HepG2 (cell line): Measurements from ENCODE around the gene SLC44A4. TPM values are rescaled to one million over a fixed set of nuclear protein-coding genes. Genes with fewer than 3 reads are reported as not detected.

ENCODE experiments used
- CBX2 ChIP-seq, 2 experiments: fragments of 200-600 bp in 1 of 2; sonication (generic); formaldehyde crosslinking in 1 of 2; IDR thresholded peaks; 2 replicates each; pipeline versions ENCODE4 v1.7.0 to v1.8.1; 2018 to 2022; ENCODE audit warnings: low read depth in 2 of 2, low read length in 1 of 2, mild to moderate bottlenecking in 1 of 2, missing genetic modification reagents in 1 of 2
- FOXA1 ChIP-seq, 2 experiments: fragments of 450-650 bp in 1 of 2; sonication (generic) in 1 of 2; formaldehyde crosslinking in 1 of 2; IDR thresholded peaks; 2 replicates each; pipeline versions ENCODE4 v1.4.0 to v1.6.1; 2016 to 2020; ENCODE audit warnings: missing genetic modification reagents in 1 of 2
- MAFK ChIP-seq, 2 experiments: IDR thresholded peaks in 1 of 2; conservative IDR thresholded peaks in 1 of 2; 2 replicates each; pipeline ENCODE4 v1.6.1; 2011; ENCODE audit warnings: improper control_type of control experiment in 2 of 2, low read length in 2 of 2
- MXD1 ChIP-seq: sonication (generic); formaldehyde crosslinking; IDR thresholded peaks from 2 replicates; pipeline ENCODE4 v1.4.0; 2020; ENCODE audit warnings: mild to moderate bottlenecking, missing genetic modification reagents
- MYNN ChIP-seq: sonication (generic); formaldehyde crosslinking; IDR thresholded peaks from 2 replicates; pipeline ENCODE4 v1.4.0; 2020; ENCODE audit warnings: mild to moderate bottlenecking, low read depth, missing genetic modification reagents
- PRDM15 ChIP-seq: sonication (generic); formaldehyde crosslinking; IDR thresholded peaks from 2 replicates; pipeline ENCODE4 v1.4.0; 2020; ENCODE audit warnings: missing genetic modification reagents
- PRMT3 ChIP-seq: sonication (generic); formaldehyde crosslinking; IDR thresholded peaks from 2 replicates; pipeline ENCODE4 v1.8.1; 2022; ENCODE audit warnings: low read depth, mild to moderate bottlenecking, moderate library complexity, missing genetic modification reagents, borderline replicate concordance
- RFXANK ChIP-seq: IDR thresholded peaks from 2 replicates; pipeline ENCODE4 v1.6.1; 2016
- SKIL ChIP-seq: sonication (generic); formaldehyde crosslinking; IDR thresholded peaks from 2 replicates; pipeline ENCODE4 v1.8.0; 2022; ENCODE audit warnings: missing genetic modification reagents, mild to moderate bottlenecking, moderate library complexity, borderline replicate concordance
- SOX6 ChIP-seq, 2 experiments: fragments of 450-650 bp in 1 of 2; sonication (generic) in 1 of 2; formaldehyde crosslinking in 1 of 2; IDR thresholded peaks; 2 replicates each; pipeline versions ENCODE4 v1.4.0 to v1.6.1; 2017 to 2020; ENCODE audit warnings: antibody characterized with exemption in 1 of 2, mild to moderate bottlenecking in 1 of 2, missing genetic modification reagents in 1 of 2
- SRF ChIP-seq: IDR thresholded peaks from 2 replicates; pipeline ENCODE4 v1.6.1; 2011; ENCODE audit warnings: mild to moderate bottlenecking, low read depth, low read length, moderate library complexity
- SRSF9 ChIP-seq: fragments of 200-400 bp; formaldehyde crosslinking; IDR thresholded peaks from 2 replicates; pipeline ENCODE4 v1.6.1; 2018; ENCODE audit warnings: borderline replicate concordance, mild to moderate bottlenecking, low read depth, low read length; ENCODE audit not compliant: insufficient read depth, poor library complexity, severe bottlenecking
- ZNF138 ChIP-seq: sonication (generic); formaldehyde crosslinking; IDR thresholded peaks from 2 replicates; pipeline ENCODE4 v1.5.0; 2020; ENCODE audit warnings: mild to moderate bottlenecking, low read depth, missing genetic modification reagents
- ZNF180 ChIP-seq: sonication (generic); formaldehyde crosslinking; IDR thresholded peaks from 2 replicates; pipeline ENCODE4 v1.4.0; 2020; ENCODE audit warnings: low read depth, missing genetic modification reagents, borderline replicate concordance
- ZNF567 ChIP-seq: sonication (generic); formaldehyde crosslinking; IDR thresholded peaks from 2 replicates; pipeline ENCODE4 v1.8.1; 2023; ENCODE audit warnings: mild to moderate bottlenecking, missing genetic modification reagents, borderline replicate concordance
- ZNF678 ChIP-seq: sonication (generic); formaldehyde crosslinking; IDR thresholded peaks from 2 replicates; pipeline ENCODE4 v1.4.0; 2020; ENCODE audit warnings: mild to moderate bottlenecking, missing genetic modification reagents
- ZNF800 ChIP-seq: sonication (generic); formaldehyde crosslinking; IDR thresholded peaks from 2 replicates; pipeline ENCODE4 v1.4.0; 2020; ENCODE audit warnings: missing genetic modification reagents
- ZSCAN12 ChIP-seq: sonication (generic); formaldehyde crosslinking; IDR thresholded peaks from 2 replicates; pipeline ENCODE4 v1.9.0; 2021; ENCODE audit warnings: mild to moderate bottlenecking, missing genetic modification reagents
- polyA plus RNA-seq, 8 experiments: library from polyadenylated mRNA; depleted of rRNA in 3 of 8; stranded (reverse) in 7 of 8; unstranded in 1 of 8; fragments of >200 nt; fragmentation: Illumina TruSeq in 4 of 8; extraction: Trizol in 4 of 8; gene quantifications; 2 replicates each; pipeline versions ENCODE4 v1.2.1 to v1.2.3, GENCODE V29; 2011 to 2016; ENCODE audit warnings: low read depth in 4 of 8, missing spikeins in 1 of 8, mixed read lengths in 1 of 8; ENCODE audit not compliant: insufficient read depth in 1 of 8
- total RNA-seq, 5 experiments: library from RNA; depleted of rRNA; stranded (reverse); fragments of >200 nt; fragmentation: Illumina TruSeq; extraction: Trizol; gene quantifications; 2 replicates each; pipeline ENCODE4 v1.2.3, GENCODE V29; 2016; ENCODE audit warnings: low read depth in 1 of 5

SLC44A4 gene
- total and polyA plus RNA-seq, 2 of the 13 experiments (the other 11 are each of a cell fraction or from before 2014, with no cell fraction given), result 3.5 to 5.9 TPM

GRCh38 chr6:31862344-31863235, 16.2 kb downstream of the SLC44A4 start, which contains the start of gene NEU1 (continued):
- TF ChIP-seq PRDM15 (peak; percentile 97), MXD1 (peak; percentile 84), ZNF180 (CRISPR knock-in tag) (peak; percentile 91; the same call in 1 of the 2 replicates), MYNN (0 out of 2 replicates have a peak, but pooled peaks have one; percentile 50), ZNF800 (CRISPR knock-in tag) (peak; percentile 75), PRMT3 (CRISPR knock-in tag) (no peak), RFXANK (CRISPR knock-in tag) (peak; percentile 87; the same call in 1 of the 2 replicates), ZNF678 (no peak; the same call in 1 of the 2 replicates), ZSCAN12 (CRISPR knock-in tag) (peak; percentile 19; the same call in 1 of the 2 replicates), SRF (no peak), MAFK (conservative IDR thresholded peaks at IDR 0.05 in 1 of 2, IDR thresholded peaks at IDR 0.05 in 1 of 2; ENCODE audit: low read length in 2 of 2) (no peak), CBX2 (IDR thresholded peaks at IDR 0.05; ENCODE audit: low read depth, low read length) (no peak), CBX2 (CRISPR knock-in tag; IDR thresholded peaks at IDR 0.05; ENCODE audit: low read depth) (no peak), FOXA1 (IDR thresholded peaks at IDR 0.05) (no peak), FOXA1 (CRISPR knock-in tag; IDR thresholded peaks at IDR 0.05) (no peak), SKIL (CRISPR knock-in tag) (peak; percentile 22; the same call in 1 of the 2 replicates), ZNF567 (CRISPR knock-in tag) (no peak), SOX6 (IDR thresholded peaks at IDR 0.05) (no peak), SOX6 (CRISPR knock-in tag; IDR thresholded peaks at IDR 0.05) (peak; percentile 51; the same call in 1 of the 2 replicates), ZNF138 (CRISPR knock-in tag) (no peak), SRSF9 (no peak)
